Amniotic stem cell (primary cell): ENCODE measurements around the gene CHCHD3.
"Not testable (repeated sequence)": the region's sequence is repeated elsewhere in the genome, so short reads cannot be mapped to it uniquely, and the experiment has no call there.

Experiments
- DNase-seq: peaks from one replicate; lab custom pipeline; 2025; lab: John Stamatoyannopoulos, UW

The CHCHD3 gene

GRCh38 chr7:132953468-132953867, 128.4 kb downstream of the CHCHD3 start:
- no peak for DNase-seq

DNA sequence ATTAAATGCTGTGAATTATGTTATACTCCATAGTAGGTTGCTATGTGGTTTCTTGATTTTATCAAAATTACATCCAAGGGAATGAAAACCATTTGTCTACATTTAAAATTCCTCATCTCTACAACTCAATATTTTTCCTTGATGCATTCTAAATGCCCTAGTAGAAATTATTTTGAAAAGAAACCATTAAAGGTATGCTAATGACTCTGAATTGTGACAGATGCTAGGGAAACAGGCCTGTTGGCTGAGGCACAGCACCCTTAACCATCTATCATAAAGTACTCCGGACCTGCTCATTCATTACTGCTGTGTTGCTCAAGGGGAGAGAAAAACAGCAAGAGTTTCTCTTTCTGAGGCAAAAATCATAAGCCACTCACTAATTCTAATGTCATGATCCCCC, 131.2 kb downstream of the CHCHD3 start:
- no peak for DNase-seq

GRCh38 chr7:132947011-132947410, 134.9 kb downstream of the CHCHD3 start:
- no peak for DNase-seq

DNA sequence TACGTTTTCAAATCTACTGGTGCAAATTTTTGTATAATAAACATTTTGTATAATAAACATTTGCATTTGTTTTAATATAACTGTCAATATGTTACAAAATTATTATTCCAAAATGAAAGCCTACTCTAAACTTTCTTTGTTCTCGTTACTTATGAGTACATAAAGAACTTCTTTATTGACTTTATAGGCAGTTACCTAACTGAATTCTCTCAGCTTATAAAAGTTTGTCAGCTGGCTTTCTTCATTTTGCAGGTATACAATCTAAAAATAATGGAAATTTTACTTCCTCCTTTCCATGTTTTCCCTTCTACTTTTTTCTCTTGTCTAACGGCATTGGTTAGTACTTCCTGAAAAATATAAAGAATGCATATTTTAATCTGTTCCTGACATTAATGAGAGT, 137.1 kb downstream of the CHCHD3 start:
- no peak for DNase-seq

DNA sequence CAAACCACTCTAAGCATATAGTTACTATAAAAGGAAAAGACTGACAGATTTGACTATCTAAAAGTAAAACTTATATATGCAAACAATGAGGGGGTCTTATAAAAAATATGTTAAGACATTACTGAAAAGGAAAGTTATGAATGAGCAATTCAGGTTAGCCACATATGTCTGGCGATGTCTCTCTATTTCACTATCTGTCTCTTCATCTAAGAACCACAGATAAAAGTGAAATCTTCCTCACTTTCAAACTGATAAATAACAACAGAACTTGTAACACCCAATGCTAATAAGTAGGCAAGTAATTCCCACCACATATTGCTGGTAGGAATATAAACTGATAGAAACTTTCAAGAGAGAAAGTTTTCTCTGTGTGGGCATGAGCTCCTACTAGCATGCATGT, 138.2 kb downstream of the CHCHD3 start:
- no peak for DNase-seq

- DNase-seq: no peak
Observed at GRCh38 chr7:132942701-132943100, 139.2 kb downstream of the CHCHD3 start.

- no peak for DNase-seq
Observed at GRCh38 chr7:132941905-132942304, 140.0 kb downstream of the CHCHD3 start.

GRCh38 chr7:132941428-132941827, 140.5 kb downstream of the CHCHD3 start:
- DNase-seq: no peak

DNA sequence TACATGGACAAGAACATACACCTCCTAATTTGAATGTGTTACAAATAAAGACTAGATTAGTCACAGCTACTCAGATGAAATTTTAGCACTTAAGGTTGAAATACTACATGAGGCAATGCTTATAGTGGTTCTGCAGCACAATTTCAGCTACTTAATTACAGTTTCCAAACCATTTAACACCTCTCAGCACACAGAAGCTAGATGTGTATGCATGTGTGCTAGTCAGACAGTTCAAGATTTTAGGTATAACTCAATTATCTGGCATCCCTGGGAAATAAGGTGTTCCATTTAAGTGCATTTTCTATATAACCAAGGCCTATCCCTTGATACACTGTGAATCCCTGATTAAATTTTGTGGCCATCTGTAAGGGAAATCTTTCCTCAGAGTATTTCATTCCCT, 141.8 kb downstream of the CHCHD3 start:
- DNase-seq: no peak

- no peak for DNase-seq
Observed at GRCh38 chr7:132939495-132939894, 142.4 kb downstream of the CHCHD3 start.

- DNase-seq: no peak
Observed at GRCh38 chr7:132937286-132937685, 144.6 kb downstream of the CHCHD3 start.

DNA sequence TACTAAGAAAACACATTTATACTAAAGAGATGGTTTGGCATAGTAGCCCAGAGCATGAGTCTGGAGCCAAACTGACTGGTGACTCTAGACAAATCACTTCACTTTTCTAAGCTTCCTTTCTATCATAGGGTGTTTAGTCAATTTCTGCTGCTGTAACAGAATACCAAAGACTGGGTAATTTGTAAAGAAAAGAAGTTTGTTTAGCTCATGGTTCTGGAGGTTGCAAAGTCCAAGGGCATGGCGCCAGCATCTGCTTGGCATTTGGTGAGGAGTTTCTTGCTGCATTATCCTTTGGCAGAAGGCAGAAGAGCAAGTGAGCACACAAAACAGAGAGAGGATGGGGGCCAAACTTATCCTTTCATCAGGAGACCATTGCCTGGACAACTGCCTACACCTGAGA, 146.3 kb downstream of the CHCHD3 start:
- DNase-seq: no peak

- no peak for DNase-seq
Observed at GRCh38 chr7:132934017-132934416, 147.9 kb downstream of the CHCHD3 start.

GRCh38 chr7:132933072-132933458, 148.8 kb downstream of the CHCHD3 start:
- no peak for DNase-seq

DNA sequence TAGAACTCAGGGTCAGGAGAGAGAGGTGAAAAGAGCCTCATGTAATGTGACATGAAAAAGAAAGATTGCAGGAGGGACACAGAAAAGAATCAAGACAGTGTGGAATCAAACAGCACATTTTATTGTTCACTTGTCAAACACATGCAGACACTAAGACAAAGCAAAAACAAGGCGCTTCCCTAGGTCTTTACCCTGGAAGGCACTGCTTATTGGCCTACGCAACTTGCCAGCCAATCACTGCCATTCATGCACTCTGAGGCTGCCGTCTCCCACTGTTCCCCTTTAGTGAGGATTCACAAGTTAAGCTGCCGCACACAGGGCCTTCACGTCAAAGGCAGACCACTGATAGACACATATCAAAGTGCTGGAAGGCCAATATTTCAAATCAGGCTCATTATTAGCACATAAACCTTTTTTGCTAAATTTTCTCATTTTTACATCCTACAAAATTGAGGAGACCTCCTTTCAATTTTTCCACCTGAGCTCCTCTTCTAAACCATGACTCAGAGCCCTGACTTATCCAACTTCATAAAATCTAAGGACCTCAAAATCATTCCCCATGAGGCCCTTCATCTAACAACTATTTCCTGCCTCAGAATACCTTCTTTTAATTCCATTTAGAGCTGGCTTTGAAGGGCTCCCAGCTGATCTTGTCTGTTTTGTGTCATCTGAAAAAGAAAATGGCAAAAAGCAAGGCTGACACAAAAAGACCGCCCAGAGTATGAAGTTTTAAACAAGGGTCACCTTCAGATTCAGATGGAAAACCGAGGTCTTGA, 149.4 kb downstream of the CHCHD3 start:
- no peak for DNase-seq

DNA sequence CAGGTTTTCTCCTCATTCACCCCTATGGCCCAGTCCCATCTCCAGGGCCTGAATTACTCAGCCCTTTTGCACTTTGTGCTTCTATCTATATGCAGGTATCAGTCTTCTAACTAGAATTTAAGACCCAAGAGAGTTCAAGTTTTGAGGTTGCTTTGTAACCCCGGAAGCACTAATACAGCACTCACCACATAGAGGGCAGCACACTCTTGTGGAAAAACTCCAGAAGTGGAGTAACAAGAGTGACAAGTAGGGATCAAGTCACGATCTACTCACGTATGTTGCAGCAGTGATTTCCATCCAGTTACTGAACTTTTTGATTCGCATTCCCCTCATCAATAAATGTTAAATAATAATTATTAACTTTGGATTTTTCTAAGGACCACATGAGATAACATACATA, 151.0 kb downstream of the CHCHD3 start:
- no peak for DNase-seq

GRCh38 chr7:132929944-132930343, 151.9 kb downstream of the CHCHD3 start:
- not testable (repeated sequence) for DNase-seq

GRCh38 chr7:132919771-132920170, 162.1 kb downstream of the CHCHD3 start:
- DNase-seq: no peak

GRCh38 chr7:132915647-132916046, 166.2 kb downstream of the CHCHD3 start:
- DNase-seq: no peak

GRCh38 chr7:132910657-132911056, 171.2 kb downstream of the CHCHD3 start:
- no peak for DNase-seq

DNA sequence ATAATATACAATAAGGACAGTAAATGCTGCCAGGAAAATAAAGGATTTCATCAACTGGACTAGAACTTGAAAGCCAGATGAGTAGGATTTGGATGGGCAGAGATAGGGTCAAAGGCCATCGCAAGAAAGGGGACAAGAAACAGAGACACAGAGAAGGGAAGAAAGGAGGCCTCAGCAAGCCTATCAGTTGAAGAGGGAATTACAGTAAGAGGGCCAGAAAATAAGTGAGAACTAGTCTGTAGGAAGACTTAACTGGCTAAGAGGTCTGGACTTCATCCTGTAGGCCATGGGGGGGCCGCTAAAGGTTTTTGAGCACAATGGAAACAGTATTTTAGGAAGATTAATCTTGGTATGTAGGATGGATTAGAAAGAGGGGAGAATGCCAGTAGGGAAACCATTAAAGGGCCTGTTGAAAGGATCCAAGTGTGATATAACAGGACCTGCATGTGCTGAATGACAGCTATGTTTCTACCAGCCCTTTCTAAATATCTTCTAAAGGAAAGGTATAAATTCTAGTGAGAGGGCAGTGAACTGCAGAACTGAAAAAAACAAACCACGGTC, 174.4 kb downstream of the CHCHD3 start:
- DNase-seq: no peak

DNA sequence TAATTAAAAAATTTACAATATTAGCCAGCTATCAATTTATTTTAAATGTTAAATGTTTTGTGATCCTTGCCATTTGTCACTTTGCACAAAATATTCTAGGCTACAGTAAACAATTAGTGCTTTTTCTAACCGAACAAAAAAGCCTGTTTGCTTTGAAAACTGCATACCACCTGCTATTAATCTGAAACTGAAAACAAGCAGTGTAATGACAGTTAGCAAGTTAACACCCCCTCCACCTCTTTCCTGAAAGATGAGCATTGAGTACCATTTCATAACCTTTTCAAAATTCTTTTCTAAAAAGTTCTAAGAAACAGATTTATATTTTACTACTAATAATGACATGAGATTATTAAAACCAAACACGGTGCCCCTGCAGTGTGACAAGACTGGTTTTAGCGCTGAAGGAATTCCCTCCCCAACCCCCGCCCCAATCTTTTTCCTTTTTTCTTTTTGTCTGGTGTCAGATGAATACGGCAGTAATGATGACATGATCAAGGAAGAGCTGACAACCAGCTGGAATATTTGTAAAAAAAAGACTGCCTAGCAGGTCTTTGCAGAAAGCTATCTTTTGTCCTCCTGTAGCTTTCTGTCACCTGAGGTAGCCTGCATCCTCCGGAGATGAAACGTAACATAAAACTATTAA, 175.6 kb downstream of the CHCHD3 start:
- DNase-seq: no peak

DNA sequence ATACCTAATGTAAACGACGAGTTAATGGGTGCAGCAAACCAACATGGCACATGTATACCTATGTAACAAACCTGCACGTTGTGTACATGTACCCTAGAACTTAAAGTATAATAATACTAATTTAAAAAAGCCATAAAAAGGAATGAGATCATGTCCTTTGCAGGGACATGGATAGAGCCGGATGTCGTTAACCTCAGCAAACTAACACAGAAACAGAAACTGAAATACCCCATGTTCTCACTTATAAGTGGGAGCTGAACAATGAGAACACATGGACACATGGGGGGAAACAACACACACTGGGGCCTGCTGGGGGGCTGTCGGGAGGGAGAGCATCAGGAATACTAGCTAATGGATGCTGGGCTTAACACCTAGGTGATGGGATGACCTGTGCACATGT, 176.8 kb downstream of the CHCHD3 start:
- not testable (repeated sequence) for DNase-seq
